ENCODE results near the gene ZNF559. TPM values are rescaled to one million over a fixed set of nuclear protein-coding genes. Genes with fewer than 3 reads are reported as not detected.

Gene ZNF559
- total and polyA plus RNA-seq, 4 donors = 40.7 to 50.4 (median 43.8) TPM

Other genes starting within 250 kb of the ZNF559 start
- gene OR1M1, start 237.1 kb upstream of the ZNF559 start, total RNA-seq = not detected
- gene OR1M1, start 237.1 kb upstream of the ZNF559 start, polyA plus RNA-seq (ENCODE audit: insufficient read length in 2 of 2) = under 1 TPM in 1 of 2 donors, not detected in 1; 0.06 TPM
- not detected for gene OR7G2, start 216.7 kb upstream of the ZNF559 start, total RNA-seq
- gene OR7G2, start 216.7 kb upstream of the ZNF559 start, polyA plus RNA-seq (ENCODE audit: insufficient read length in 2 of 2) = under 1 TPM; 0.11 to 0.18 TPM
- not detected for gene OR7G1, start 208.4 kb upstream of the ZNF559 start, total RNA-seq
- not detected for gene OR7G1, start 208.4 kb upstream of the ZNF559 start, polyA plus RNA-seq (ENCODE audit: insufficient read length in 2 of 2)
- not detected for gene OR7G3, start 197.2 kb upstream of the ZNF559 start, total RNA-seq
- gene OR7G3, start 197.2 kb upstream of the ZNF559 start, polyA plus RNA-seq (ENCODE audit: insufficient read length in 2 of 2) = not detected
- 10 to 100 TPM; 14.5 to 36.8 TPM for gene ZNF317, start 183.8 kb upstream of the ZNF559 start, total RNA-seq
- gene ZNF317, start 183.8 kb upstream of the ZNF559 start, polyA plus RNA-seq (ENCODE audit: insufficient read length in 2 of 2) = 10 to 100 TPM; 30.6 to 35.9 TPM
- gene OR7D2, start 145.2 kb upstream of the ZNF559 start, total RNA-seq = under 1 TPM in 1 of 2 donors, not detected in 1; 0.06 TPM
- gene OR7D2, start 145.2 kb upstream of the ZNF559 start, polyA plus RNA-seq (ENCODE audit: insufficient read length in 2 of 2) = under 1 TPM; 0.27 to 0.30 TPM
- not detected for gene OR7D4, start 104.6 kb upstream of the ZNF559 start, total RNA-seq
- gene OR7D4, start 104.6 kb upstream of the ZNF559 start, polyA plus RNA-seq (ENCODE audit: insufficient read length in 2 of 2) = under 1 TPM; 0.05 to 0.06 TPM
- not detected for gene OR7E24, start 73.2 kb upstream of the ZNF559 start, total RNA-seq
- not detected for gene OR7E24, start 73.2 kb upstream of the ZNF559 start, polyA plus RNA-seq (ENCODE audit: insufficient read length in 2 of 2)
- 10 to 100 TPM; 10.7 to 19.5 TPM for gene ZNF699, start 14.3 kb upstream of the ZNF559 start, total RNA-seq
- 1 to 10 TPM; 3.9 to 5.8 TPM for gene ZNF699, start 14.3 kb upstream of the ZNF559 start, polyA plus RNA-seq (ENCODE audit: insufficient read length in 2 of 2)
- 10 to 100 TPM in 1 of 2 donors, 1 to 10 TPM in 1; 9.9 to 11.5 TPM for gene ZNF177, start 38.8 kb downstream of the ZNF559 start, total RNA-seq
- gene ZNF177, start 38.8 kb downstream of the ZNF559 start, polyA plus RNA-seq (ENCODE audit: insufficient read length in 2 of 2) = 10 to 100 TPM; 14.7 to 16.9 TPM
- gene ZNF266, start 111.4 kb downstream of the ZNF559 start, total RNA-seq = 10 to 100 TPM; 18.5 to 23.7 TPM
- gene ZNF266, start 111.4 kb downstream of the ZNF559 start, polyA plus RNA-seq (ENCODE audit: insufficient read length in 2 of 2) = 10 to 100 TPM; 26.6 to 45.5 TPM
- gene ZNF560, start 174.4 kb downstream of the ZNF559 start, total RNA-seq = under 1 TPM; 0.66 to 0.79 TPM
- gene ZNF560, start 174.4 kb downstream of the ZNF559 start, polyA plus RNA-seq (ENCODE audit: insufficient read length in 2 of 2) = 1 to 10 TPM in 1 of 2 donors, under 1 TPM in 1; 0.96 to 1.2 TPM
- gene ZNF426, start 214.5 kb downstream of the ZNF559 start, total RNA-seq = 10 to 100 TPM; 27.2 to 28.7 TPM
- 10 to 100 TPM; 13.1 to 14.9 TPM for gene ZNF426, start 214.5 kb downstream of the ZNF559 start, polyA plus RNA-seq (ENCODE audit: insufficient read length in 2 of 2)